Stomach (tissue), 4 donors: ENCODE measurements around the gene FAM171A1.

Source experiments
- EP300 ChIP-seq: sonication (generic); formaldehyde crosslinking; IDR thresholded peaks from one replicate; pipeline ENCODE4 v1.6.1; 2017; ENCODE audit warnings: antibody characterized with exemption
- POLR2A ChIP-seq, 4 donors: fragments of 450-650 bp; IDR thresholded peaks; one replicate each; pipeline ENCODE4 v1.6.1; 2016; ENCODE audit warnings: antibody characterized with exemption in 4 of 4, control low read depth in 2 of 4, mild to moderate bottlenecking in 1 of 4, moderate library complexity in 1 of 4
- POLR2AphosphoS5 ChIP-seq, 3 donors: sonication (generic); formaldehyde crosslinking; IDR thresholded peaks; one replicate each; pipeline ENCODE4 v1.6.1; 2016; ENCODE audit warnings: antibody characterized with exemption in 3 of 3
- TF ChIP-seq, protein P1 (sequence below), 7 experiments: fragments of 450-650 bp in 4 of 7; fragments of 200-600 bp in 3 of 7; sonication (generic) in 3 of 7; IDR thresholded peaks; one replicate each; pipeline ENCODE4 v1.5.1; 2016 to 2019; ENCODE audit warnings: antibody characterized with exemption in 7 of 7, control low read depth in 2 of 7, mild to moderate bottlenecking in 1 of 7

DNA sequence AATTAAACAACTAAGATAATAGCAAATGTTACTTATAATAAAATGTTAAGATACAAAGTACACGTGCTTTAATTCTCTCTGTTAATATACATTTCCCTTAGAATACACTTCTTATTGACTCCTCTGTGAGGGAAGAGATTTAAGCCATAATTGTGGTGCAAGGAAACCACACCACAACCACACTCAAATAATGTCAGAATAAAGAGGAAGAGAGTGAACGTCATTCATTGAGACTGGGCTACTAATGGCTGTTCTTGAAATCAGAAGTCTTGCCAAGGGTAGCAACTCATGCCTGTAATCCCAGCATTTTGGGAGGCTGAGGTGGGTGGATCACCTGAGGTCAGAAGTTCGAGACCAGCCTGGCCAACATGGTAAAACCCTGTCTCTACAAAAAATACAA, 10.0 kb downstream of the FAM171A1 start:
- no peak for TF ChIP-seq POLR2A (IDR thresholded peaks at IDR 0.05)
- TF ChIP-seq, protein P1, sequence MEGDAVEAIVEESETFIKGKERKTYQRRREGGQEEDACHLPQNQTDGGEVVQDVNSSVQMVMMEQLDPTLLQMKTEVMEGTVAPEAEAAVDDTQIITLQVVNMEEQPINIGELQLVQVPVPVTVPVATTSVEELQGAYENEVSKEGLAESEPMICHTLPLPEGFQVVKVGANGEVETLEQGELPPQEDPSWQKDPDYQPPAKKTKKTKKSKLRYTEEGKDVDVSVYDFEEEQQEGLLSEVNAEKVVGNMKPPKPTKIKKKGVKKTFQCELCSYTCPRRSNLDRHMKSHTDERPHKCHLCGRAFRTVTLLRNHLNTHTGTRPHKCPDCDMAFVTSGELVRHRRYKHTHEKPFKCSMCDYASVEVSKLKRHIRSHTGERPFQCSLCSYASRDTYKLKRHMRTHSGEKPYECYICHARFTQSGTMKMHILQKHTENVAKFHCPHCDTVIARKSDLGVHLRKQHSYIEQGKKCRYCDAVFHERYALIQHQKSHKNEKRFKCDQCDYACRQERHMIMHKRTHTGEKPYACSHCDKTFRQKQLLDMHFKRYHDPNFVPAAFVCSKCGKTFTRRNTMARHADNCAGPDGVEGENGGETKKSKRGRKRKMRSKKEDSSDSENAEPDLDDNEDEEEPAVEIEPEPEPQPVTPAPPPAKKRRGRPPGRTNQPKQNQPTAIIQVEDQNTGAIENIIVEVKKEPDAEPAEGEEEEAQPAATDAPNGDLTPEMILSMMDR (IDR thresholded peaks at IDR 0.05), result no peak
- TF ChIP-seq POLR2AphosphoS5 (IDR thresholded peaks at IDR 0.05), result no peak
- TF ChIP-seq EP300, result no peak
